Nephron (organoid): ENCODE data around the gene PCDH9.

Experiments used
- H3K27ac Mint-ChIP-seq, 3 experiments: 2 replicates each; pipeline ENCODE4 v1.8.0; 2020; ENCODE audit warnings: mixed read lengths in 3 of 3, mild to moderate bottlenecking in 2 of 3, moderate library complexity in 1 of 3
- H3K27me3 Mint-ChIP-seq: 2 replicates; pipeline ENCODE4 v1.8.0; 2021; ENCODE audit warnings: low read depth, mild to moderate bottlenecking, moderate library complexity, mixed read lengths
- H3K36me3 Mint-ChIP-seq: 2 replicates; pipeline ENCODE4 v1.8.0; 2020; ENCODE audit warnings: low read depth, mixed read lengths
- H3K4me1 Mint-ChIP-seq: 2 replicates; pipeline ENCODE4 v1.8.0; 2020; ENCODE audit warnings: mixed read lengths
- H3K4me3 Mint-ChIP-seq, 3 experiments: 2 replicates each; pipeline ENCODE4 v1.8.0; 2020; ENCODE audit warnings: mild to moderate bottlenecking in 3 of 3, mixed read lengths in 3 of 3, moderate library complexity in 2 of 3
- H3K9me3 Mint-ChIP-seq: 2 replicates; pipeline ENCODE4 v1.8.0; 2020; ENCODE audit warnings: mixed read lengths
- TF ChIP-seq, protein P1 (sequence below), 3 experiments: fragments of 200-600 bp; sonication (generic); IDR thresholded peaks; one replicate each; pipeline ENCODE4 v1.5.0; 2021; ENCODE audit warnings: antibody characterized with exemption in 3 of 3; ENCODE audit not compliant: unreplicated experiment in 3 of 3

Gene PCDH9

DNA sequence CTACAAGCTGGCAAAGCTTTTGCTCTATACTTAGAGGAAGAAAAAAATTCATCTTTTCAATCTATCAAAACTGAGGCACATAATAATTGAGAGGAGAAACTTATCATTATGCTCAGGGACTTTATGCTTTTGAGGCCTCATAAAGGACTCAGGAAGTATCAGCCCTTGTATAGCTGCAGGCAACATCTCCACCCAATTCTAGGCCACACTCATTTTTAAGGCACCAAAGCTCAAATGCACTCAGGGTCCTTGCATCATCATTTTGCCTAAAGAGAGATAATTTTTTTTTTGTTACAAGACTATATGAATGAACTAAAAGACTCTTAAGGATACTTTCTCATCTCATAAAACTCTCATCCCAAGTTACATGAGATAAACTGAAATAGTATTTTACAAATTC lies 78.5 kb downstream of the PCDH9 start:
- H3K36me3 Mint-ChIP-seq, result no peaks in the 10 kb centered on the region
- peaks cover 4% of the 10 kb centered on the region for H3K27me3 Mint-ChIP-seq
- TF ChIP-seq, protein P1, sequence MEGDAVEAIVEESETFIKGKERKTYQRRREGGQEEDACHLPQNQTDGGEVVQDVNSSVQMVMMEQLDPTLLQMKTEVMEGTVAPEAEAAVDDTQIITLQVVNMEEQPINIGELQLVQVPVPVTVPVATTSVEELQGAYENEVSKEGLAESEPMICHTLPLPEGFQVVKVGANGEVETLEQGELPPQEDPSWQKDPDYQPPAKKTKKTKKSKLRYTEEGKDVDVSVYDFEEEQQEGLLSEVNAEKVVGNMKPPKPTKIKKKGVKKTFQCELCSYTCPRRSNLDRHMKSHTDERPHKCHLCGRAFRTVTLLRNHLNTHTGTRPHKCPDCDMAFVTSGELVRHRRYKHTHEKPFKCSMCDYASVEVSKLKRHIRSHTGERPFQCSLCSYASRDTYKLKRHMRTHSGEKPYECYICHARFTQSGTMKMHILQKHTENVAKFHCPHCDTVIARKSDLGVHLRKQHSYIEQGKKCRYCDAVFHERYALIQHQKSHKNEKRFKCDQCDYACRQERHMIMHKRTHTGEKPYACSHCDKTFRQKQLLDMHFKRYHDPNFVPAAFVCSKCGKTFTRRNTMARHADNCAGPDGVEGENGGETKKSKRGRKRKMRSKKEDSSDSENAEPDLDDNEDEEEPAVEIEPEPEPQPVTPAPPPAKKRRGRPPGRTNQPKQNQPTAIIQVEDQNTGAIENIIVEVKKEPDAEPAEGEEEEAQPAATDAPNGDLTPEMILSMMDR (IDR thresholded peaks at IDR 0.05; ENCODE audit: unreplicated experiment in 3 of 3), result no peak
- H3K9me3 Mint-ChIP-seq, result no peaks in the 10 kb centered on the region
- H3K4me1 Mint-ChIP-seq, result peaks cover 18% of the 10 kb centered on the region
- no peak overlapping the region for H3K4me3 Mint-ChIP-seq
- H3K27ac Mint-ChIP-seq, result no peak overlapping the region

DNA sequence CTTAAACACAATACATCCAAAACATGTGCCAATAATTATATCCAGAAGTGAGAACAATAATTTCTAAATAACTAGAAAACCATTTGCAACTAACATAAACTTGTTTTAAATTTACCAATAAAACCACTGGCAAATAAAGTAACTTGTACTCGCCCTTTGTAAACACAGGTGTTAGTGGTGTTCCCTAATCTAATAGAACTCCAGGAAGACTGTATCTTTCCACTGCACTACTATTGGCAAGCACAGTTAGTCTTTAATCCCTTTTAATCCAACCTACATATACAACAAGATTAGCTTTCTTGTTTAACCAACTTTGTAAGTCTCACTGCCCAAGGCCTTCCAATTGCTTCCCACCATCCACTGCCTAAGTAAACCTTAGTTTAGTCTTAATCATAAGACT lies 79.5 kb downstream of the PCDH9 start:
- Mint-ChIP-seq H3K27me3 (peaks cover 4% of the 10 kb centered on the region), H3K27ac (no peak overlapping the region), H3K4me1 (peaks cover 22% of the 10 kb centered on the region), H3K36me3 (no peaks in the 10 kb centered on the region), H3K4me3 (no peak overlapping the region), H3K9me3 (no peaks in the 10 kb centered on the region)
- TF ChIP-seq, protein P1 (IDR thresholded peaks at IDR 0.05; ENCODE audit: unreplicated experiment in 3 of 3), result no peak

DNA sequence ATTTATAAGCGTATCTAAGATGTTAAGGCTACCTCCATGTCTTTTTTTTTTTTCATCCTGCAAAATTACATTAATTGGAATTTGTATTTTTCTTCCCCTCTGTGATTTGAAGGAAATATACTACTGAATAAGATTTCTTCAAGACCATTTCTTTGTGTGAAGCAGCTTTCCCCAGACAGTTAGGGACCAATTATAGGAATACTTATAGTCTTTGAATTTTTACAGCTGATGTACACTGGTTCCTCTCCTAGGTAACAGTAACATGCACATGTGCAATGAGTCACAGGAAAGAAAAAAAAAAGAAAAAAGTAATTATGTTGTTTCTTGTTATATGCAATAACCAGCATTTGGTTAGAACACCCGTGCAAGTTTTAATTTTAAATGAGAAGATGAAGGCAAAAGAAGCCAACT lies 82.0 kb downstream of the PCDH9 start:
- no peak overlapping the region for H3K4me3 Mint-ChIP-seq
- TF ChIP-seq, protein P1 (IDR thresholded peaks at IDR 0.05; ENCODE audit: unreplicated experiment in 3 of 3), result no peak
- H3K36me3 Mint-ChIP-seq, result no peaks in the 10 kb centered on the region
- no peaks in the 10 kb centered on the region for H3K9me3 Mint-ChIP-seq
- H3K27me3 Mint-ChIP-seq, result peaks cover 2% of the 10 kb centered on the region
- peaks cover 22% of the 10 kb centered on the region for H3K4me1 Mint-ChIP-seq
- peak overlapping the region; percentile 53 to 90 (median 90) for H3K27ac Mint-ChIP-seq

DNA sequence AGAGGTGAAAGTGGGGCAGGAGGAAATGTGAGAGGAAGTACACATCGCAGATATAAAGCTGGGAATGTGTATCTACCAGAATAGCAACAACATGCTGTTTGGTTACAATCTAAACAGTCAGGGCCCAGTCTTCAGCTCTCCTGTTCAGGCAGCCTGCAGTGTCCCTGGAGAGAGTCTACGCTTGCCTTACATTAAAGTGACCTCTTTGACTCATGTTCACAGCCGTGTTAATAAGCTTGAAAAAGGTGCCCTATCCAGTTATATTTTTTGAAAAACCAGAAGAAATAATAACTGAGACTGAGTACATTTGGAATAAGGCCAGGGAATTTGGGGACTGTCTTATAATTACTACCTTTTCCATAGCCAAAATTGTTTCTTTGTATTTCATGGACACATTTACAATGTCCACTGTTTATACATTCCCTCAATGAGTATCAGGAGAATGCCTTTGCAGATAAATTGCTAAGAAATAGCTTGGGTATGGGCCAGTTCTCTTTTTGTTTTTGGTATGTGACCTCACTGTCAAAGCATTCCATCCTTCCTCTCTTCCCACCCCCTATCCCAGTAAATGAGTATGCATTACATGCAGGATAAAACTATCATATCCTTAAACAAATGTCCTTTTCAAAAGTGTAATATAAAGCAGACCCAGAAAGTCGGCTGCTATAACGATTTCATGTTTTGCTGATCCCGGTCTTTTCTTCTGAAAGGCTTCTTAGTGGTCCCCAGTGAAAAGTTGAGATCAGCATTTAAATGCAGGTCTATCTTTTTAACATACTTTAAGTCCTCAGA lies 82.6 kb downstream of the PCDH9 start:
- no peaks in the 10 kb centered on the region for H3K27me3 Mint-ChIP-seq
- peaks cover 22% of the 10 kb centered on the region for H3K4me1 Mint-ChIP-seq
- peak overlapping the region; percentile 53 to 90 (median 90) for H3K27ac Mint-ChIP-seq
- H3K4me3 Mint-ChIP-seq, result peak overlapping the region; percentile 3 to 31 (median 19)
- H3K9me3 Mint-ChIP-seq, result no peaks in the 10 kb centered on the region
- no peaks in the 10 kb centered on the region for H3K36me3 Mint-ChIP-seq
- TF ChIP-seq, protein P1 (IDR thresholded peaks at IDR 0.05; ENCODE audit: unreplicated experiment in 3 of 3), result no peak

DNA sequence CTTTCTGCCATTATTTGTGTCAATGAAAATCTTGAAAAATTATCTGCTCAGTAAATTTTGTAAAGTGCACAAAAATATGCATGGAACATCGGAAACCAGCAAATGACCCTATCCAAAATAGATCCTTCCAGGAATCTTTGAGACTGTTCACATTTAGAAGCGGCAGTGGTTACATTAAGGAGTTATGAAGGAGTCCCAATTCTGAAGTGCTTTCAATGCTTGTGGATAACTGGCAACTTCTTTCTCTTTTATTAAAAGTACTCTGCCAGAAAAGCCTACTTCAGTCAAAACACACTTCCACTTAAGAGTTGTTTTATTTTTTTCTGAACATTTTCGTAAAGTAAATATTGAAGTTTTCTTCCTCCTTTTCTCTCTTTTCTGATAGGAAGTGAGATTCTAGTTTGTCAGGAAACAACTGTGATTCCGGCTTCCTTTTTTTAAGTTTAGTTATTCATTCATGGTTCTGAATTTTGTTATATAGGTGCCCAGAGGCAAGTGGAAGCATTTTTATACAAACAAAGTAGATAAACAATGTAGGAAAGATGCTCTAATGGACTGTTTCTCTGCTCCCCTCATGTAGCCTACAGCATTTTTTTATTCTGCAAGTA lies 83.5 kb downstream of the PCDH9 start:
- Mint-ChIP-seq H3K27me3 (no peaks in the 10 kb centered on the region), H3K9me3 (no peaks in the 10 kb centered on the region), H3K4me1 (peaks cover 22% of the 10 kb centered on the region), H3K36me3 (no peaks in the 10 kb centered on the region), H3K27ac (peak overlapping the region; percentile 53 to 90 (median 90)), H3K4me3 (no peak overlapping the region)
- TF ChIP-seq, protein P1 (IDR thresholded peaks at IDR 0.05; ENCODE audit: unreplicated experiment in 3 of 3), result no peak
